GM12872 (cell line): ENCODE results near the gene MOB3B.

Experiments used
- TF ChIP-seq, protein P1 (sequence below): IDR thresholded peaks from 3 replicates; pipeline ENCODE4 v1.5.1; 2011; ENCODE audit warnings: low read depth, mild to moderate bottlenecking, low read length, moderate library complexity; ENCODE audit not compliant: insufficient read depth

MOB3B gene

DNA sequence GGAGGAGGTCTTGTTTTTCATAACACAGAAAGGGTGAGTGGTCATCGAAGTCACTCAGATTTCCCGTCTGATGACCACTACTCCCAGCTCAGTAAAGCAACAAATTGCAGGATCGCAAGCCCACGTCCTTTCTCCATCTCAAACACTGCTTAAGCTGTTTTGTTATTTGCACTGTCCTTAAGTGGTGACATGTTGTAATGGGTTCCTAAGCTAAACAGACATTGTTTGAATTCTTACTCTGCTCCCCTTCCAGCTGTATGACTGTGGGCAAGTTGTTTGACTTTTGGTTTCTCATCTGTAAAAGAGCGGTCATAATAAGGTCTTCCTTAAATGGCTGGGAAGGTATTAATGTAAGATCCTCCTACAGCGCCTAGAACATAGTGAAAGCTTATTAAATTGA is 169.9 kb downstream of the MOB3B start:
- TF ChIP-seq, protein P1, sequence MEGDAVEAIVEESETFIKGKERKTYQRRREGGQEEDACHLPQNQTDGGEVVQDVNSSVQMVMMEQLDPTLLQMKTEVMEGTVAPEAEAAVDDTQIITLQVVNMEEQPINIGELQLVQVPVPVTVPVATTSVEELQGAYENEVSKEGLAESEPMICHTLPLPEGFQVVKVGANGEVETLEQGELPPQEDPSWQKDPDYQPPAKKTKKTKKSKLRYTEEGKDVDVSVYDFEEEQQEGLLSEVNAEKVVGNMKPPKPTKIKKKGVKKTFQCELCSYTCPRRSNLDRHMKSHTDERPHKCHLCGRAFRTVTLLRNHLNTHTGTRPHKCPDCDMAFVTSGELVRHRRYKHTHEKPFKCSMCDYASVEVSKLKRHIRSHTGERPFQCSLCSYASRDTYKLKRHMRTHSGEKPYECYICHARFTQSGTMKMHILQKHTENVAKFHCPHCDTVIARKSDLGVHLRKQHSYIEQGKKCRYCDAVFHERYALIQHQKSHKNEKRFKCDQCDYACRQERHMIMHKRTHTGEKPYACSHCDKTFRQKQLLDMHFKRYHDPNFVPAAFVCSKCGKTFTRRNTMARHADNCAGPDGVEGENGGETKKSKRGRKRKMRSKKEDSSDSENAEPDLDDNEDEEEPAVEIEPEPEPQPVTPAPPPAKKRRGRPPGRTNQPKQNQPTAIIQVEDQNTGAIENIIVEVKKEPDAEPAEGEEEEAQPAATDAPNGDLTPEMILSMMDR = no peak

DNA sequence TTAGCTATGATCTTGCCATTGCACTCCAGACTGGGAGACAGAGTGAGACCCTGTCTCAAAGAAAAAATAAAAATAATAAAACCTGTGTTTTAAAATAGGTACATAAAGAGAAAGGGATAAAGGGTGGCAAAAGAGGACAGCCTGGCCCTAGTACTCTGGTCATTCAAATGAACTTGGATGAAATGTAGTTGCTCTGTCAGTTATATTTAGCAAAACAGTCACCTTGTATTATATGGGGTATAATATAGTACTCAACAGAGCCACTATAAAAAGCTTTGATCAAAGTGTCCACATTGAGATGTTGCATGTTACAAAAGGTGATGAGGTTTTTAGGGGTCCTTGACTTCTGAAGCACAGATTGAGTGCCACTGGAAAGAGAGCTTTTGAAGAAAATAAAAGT is 171.6 kb downstream of the MOB3B start:
- TF ChIP-seq, protein P1 = no peak

DNA sequence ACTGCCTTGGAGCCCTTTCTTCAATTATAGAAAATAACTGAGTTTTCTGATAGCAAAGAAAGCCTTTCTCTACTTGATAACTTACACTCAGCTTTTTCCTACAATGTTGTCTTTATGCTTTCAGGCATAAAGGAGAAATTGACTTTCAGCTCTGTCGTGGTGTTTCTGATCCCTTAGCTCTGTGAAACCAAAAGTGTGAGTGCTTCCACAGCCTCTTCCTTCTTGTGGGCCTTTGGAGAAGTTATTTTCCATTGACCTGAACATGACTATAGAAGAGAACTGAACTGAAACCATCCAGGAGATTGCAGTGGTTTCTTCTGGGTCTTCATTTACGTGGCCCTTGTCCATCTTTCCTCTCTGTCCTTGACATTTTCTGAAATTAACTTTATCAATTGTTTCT is 173.2 kb downstream of the MOB3B start:
- TF ChIP-seq, protein P1 = no peak

DNA sequence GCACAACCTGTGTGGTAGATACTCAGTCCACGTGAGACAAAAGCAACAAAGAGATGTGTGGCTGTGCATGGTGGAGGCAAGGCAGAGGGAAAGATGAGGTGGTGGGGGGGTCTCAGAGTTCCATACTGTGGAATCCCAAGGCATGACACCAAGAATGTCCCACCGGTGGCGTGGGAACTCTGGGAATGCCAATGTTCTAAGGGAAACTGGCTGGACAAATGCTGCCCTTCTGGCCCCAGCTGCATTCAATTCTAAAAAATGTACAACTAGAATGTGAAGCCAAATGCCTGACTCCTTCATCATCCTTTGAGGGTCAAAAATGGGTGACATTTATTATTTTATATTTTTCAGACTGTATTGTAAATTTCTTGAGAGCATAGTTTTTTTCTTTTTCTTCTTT is 174.4 kb downstream of the MOB3B start:
- TF ChIP-seq, protein P1 = no peak

- TF ChIP-seq, protein P1 = no peak; the same call in 2 of the 3 replicates
Measured at GRCh38 chr9:27353474-27354229, 176.0 kb downstream of the MOB3B start.

GRCh38 chr9:27353166-27353473 is 176.5 kb downstream of the MOB3B start:
- TF ChIP-seq, protein P1 = no peak

DNA sequence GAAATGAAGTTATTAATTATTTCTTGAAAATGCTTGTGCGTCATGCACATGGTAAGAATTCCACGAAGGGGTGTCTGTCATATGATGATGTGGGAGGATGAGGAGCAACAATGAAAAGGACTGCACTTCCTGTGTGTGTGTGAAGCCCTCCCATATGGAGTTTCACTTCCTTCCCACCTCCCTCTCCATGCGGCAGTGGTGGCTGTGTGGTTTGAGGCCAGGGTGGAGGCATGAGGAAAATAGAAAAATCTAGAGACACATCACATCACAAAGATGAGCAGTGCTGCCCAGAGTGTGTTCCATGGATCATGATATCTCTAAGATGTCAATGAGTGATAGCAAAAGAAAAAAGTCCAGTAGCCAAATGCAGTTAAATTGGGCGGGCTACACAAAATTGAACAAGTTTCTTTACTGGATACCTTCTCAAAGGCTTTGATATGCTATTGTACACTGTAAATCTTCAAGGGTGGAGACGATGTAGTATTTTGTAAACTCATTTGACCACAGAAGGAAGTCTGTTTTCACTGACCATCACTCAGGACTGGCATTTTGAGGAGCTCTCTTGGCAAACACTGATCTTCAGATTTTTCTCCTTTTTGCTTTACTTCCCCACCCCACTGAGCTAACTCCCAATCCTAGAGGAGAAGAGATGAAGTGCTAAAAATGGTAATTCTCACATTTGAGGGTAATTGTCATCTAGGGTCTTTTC is 177.0 kb downstream of the MOB3B start:
- TF ChIP-seq, protein P1 = no peak
